WERI-Rb-1 (cell line): ENCODE results near the gene TXNDC8.

Experiments used
- DNase-seq: peaks from one replicate; pipeline ENCODE4 v3.0.0-alpha.2; 2020
- H3K27ac ChIP-seq: fragments of 250-450 bp; sonication (Bioruptor Pico); 2 replicates; pipeline ENCODE4 v1.5.1; 2020; ENCODE audit warnings: mild to moderate bottlenecking, moderate library complexity
- H3K27me3 ChIP-seq: fragments of 250-450 bp; sonication (Bioruptor Pico); 2 replicates; pipeline ENCODE4 v1.5.1; 2021; ENCODE audit warnings: mild to moderate bottlenecking, low read depth, moderate library complexity; ENCODE audit not compliant: insufficient read depth, severe bottlenecking
- H3K36me3 ChIP-seq: fragments of 250-450 bp; sonication (Bioruptor Pico); 2 replicates; pipeline ENCODE4 v1.5.1; 2020; ENCODE audit warnings: mild to moderate bottlenecking, moderate library complexity
- H3K4me3 ChIP-seq: 2 replicates; pipeline ENCODE4 v1.5.1; 2011; ENCODE audit warnings: low read depth, mild to moderate bottlenecking, control low read depth, low read length
- H3K9me3 ChIP-seq: fragments of 250-450 bp; sonication (Bioruptor Pico); 2 replicates; pipeline ENCODE4 v1.5.1; 2021; ENCODE audit warnings: mild to moderate bottlenecking, moderate library complexity; ENCODE audit not compliant: severe bottlenecking
- CTCF ChIP-seq: IDR thresholded peaks from 2 replicates; pipeline ENCODE4 v1.5.1; 2011; ENCODE audit warnings: low read depth, mild to moderate bottlenecking, control low read depth, inconsistent platforms, low read length

TXNDC8 gene

GRCh38 chr9:110357505-110357904 lies 19.8 kb upstream of the TXNDC8 start:
- Histone ChIP-seq H3K36me3 (no peaks in the 10 kb centered on the region), H3K9me3 (peaks cover 3% of the 10 kb centered on the region), H3K27ac (no peak overlapping the region), H3K27me3 (peaks cover 59% of the 10 kb centered on the region), H3K4me3 (no peak overlapping the region)
- no peak for TF ChIP-seq CTCF
- no peak for DNase-seq

GRCh38 chr9:110356639-110357395 lies 19.2 kb upstream of the TXNDC8 start:
- peaks cover 3% of the 10 kb centered on the region for H3K9me3 ChIP-seq
- DNase-seq = no peak
- no peaks in the 10 kb centered on the region for H3K36me3 ChIP-seq
- TF ChIP-seq CTCF = no peak
- H3K27me3 ChIP-seq = peaks cover 66% of the 10 kb centered on the region
- H3K4me3 ChIP-seq = no peak overlapping the region
- no peak overlapping the region for H3K27ac ChIP-seq

GRCh38 chr9:110355911-110356310 lies 18.2 kb upstream of the TXNDC8 start:
- no peak overlapping the region for H3K27ac ChIP-seq
- H3K4me3 ChIP-seq = no peak overlapping the region
- peaks cover 68% of the 10 kb centered on the region for H3K27me3 ChIP-seq
- no peak for TF ChIP-seq CTCF
- no peak for DNase-seq
- H3K9me3 ChIP-seq = peaks cover 3% of the 10 kb centered on the region
- H3K36me3 ChIP-seq = no peaks in the 10 kb centered on the region

- Histone ChIP-seq H3K27ac (no peak overlapping the region), H3K9me3 (no peaks in the 10 kb centered on the region), H3K4me3 (no peak overlapping the region), H3K36me3 (no peaks in the 10 kb centered on the region), H3K27me3 (peaks cover 88% of the 10 kb centered on the region)
- DNase-seq = no peak
- no peak for TF ChIP-seq CTCF
Observed at GRCh38 chr9:110351009-110351467, 13.4 kb upstream of the TXNDC8 start.

GRCh38 chr9:110346325-110346724 lies 8.7 kb upstream of the TXNDC8 start:
- Histone ChIP-seq H3K36me3 (no peaks in the 10 kb centered on the region), H3K27me3 (peaks cover 88% of the 10 kb centered on the region), H3K9me3 (no peaks in the 10 kb centered on the region), H3K27ac (no peak overlapping the region), H3K4me3 (no peak overlapping the region)
- DNase-seq = no peak
- TF ChIP-seq CTCF = no peak

- DNase-seq = no peak
- no peaks in the 10 kb centered on the region for H3K36me3 ChIP-seq
- no peak overlapping the region for H3K4me3 ChIP-seq
- H3K27me3 ChIP-seq = peaks cover 88% of the 10 kb centered on the region
- H3K27ac ChIP-seq = no peak overlapping the region
- H3K9me3 ChIP-seq = no peaks in the 10 kb centered on the region
- TF ChIP-seq CTCF = no peak
Observed at GRCh38 chr9:110344821-110345220, 7.2 kb upstream of the TXNDC8 start.
